CD8-positive, alpha-beta memory T cell (primary cell): ENCODE measurements around the gene PIK3R5. TPM values are rescaled to one million over a fixed set of nuclear protein-coding genes. Genes with fewer than 3 reads are reported as not detected.
A peak's percentile ranks its signal among the peaks of the same experiment; 100 is the strongest.

Source experiments
- CTCF ChIA-PET: fragments of 350-600 bp; sonication (Branson Sonifier 250); formaldehyde crosslinking; loops from one replicate; lab custom pipeline; 2021; ENCODE audit warnings: antibody characterized with exemption; lab: Charles Lee
- POLR2A ChIA-PET: fragments of 350-600 bp; sonication (Branson Sonifier 250); formaldehyde crosslinking; loops from one replicate; lab custom pipeline; 2021; ENCODE audit warnings: antibody characterized with exemption; lab: Charles Lee
- DNase-seq, 5 donors: peaks; one replicate each; pipeline versions ENCODE4 v3.0.0 to v3.0.0-alpha.2; 2020 to 2022; ENCODE audit warnings: mixed read lengths in 1 of 5
- H3K27ac ChIP-seq: one replicate; pipeline ENCODE4 v1.7.0; 2013; ENCODE audit warnings: low read depth, mild to moderate bottlenecking, low read length, moderate library complexity
- H3K27me3 ChIP-seq: 2 replicates; pipeline ENCODE4 v1.7.0; 2013; ENCODE audit warnings: low read length, mild to moderate bottlenecking; ENCODE audit not compliant: insufficient read depth, poor library complexity, severe bottlenecking
- H3K36me3 ChIP-seq: 2 replicates; pipeline ENCODE4 v1.7.0; 2013; ENCODE audit warnings: mild to moderate bottlenecking, low read length, moderate library complexity; ENCODE audit not compliant: insufficient read depth
- H3K4me1 ChIP-seq: 2 replicates; pipeline ENCODE4 v1.7.0; 2013; ENCODE audit warnings: mild to moderate bottlenecking, low read length, moderate library complexity; ENCODE audit not compliant: insufficient read depth
- H3K4me3 ChIP-seq: 2 replicates; pipeline ENCODE4 v1.7.0; 2013; ENCODE audit warnings: mild to moderate bottlenecking, low read length
- H3K9me3 ChIP-seq: 2 replicates; pipeline ENCODE4 v1.7.0; 2013; ENCODE audit warnings: mild to moderate bottlenecking, low read length
- H3K27ac Mint-ChIP-seq, 8 donors: one replicate each; pipeline ENCODE4 v1.8.0; 2020 to 2021; ENCODE audit warnings: mixed read lengths in 8 of 8, mild to moderate bottlenecking in 6 of 8, inconsistent platforms in 3 of 8, moderate library complexity in 3 of 8
- H3K27me3 Mint-ChIP-seq, 2 donors: one replicate each; pipeline ENCODE4 v1.8.0; 2020 to 2021; ENCODE audit warnings: mixed read lengths in 2 of 2, mild to moderate bottlenecking in 1 of 2, moderate library complexity in 1 of 2
- H3K36me3 Mint-ChIP-seq, 3 donors: one replicate each; pipeline ENCODE4 v1.8.0; 2020 to 2021; ENCODE audit warnings: mixed read lengths in 3 of 3, inconsistent platforms in 1 of 3, mild to moderate bottlenecking in 1 of 3
- H3K4me1 Mint-ChIP-seq, 3 donors: one replicate each; pipeline ENCODE4 v1.8.0; 2020 to 2021; ENCODE audit warnings: mixed read lengths in 3 of 3, inconsistent platforms in 1 of 3, mild to moderate bottlenecking in 1 of 3
- H3K4me3 Mint-ChIP-seq, 7 donors: one replicate each; pipeline ENCODE4 v1.8.0; 2020 to 2021; ENCODE audit warnings: mixed read lengths in 7 of 7, mild to moderate bottlenecking in 6 of 7, moderate library complexity in 4 of 7, inconsistent platforms in 2 of 7
- H3K9me3 Mint-ChIP-seq, 5 donors: one replicate each; pipeline ENCODE4 v1.8.0; 2020 to 2022; ENCODE audit warnings: mixed read lengths in 5 of 5, mild to moderate bottlenecking in 3 of 5, moderate library complexity in 2 of 5, inconsistent platforms in 1 of 5
- polyA plus RNA-seq: library from polyadenylated mRNA; unstranded; fragments of 300-500 nt; fragmentation: Illumina TruSeq; gene quantifications from one replicate; pipeline ENCODE4 v1.2.3, GENCODE V29; 2021
- total RNA-seq, 2 experiments: library from RNA; stranded (reverse); gene quantifications; one replicate each; pipeline ENCODE4 v1.2.3, GENCODE V29; 2021

The PIK3R5 gene, protein sequence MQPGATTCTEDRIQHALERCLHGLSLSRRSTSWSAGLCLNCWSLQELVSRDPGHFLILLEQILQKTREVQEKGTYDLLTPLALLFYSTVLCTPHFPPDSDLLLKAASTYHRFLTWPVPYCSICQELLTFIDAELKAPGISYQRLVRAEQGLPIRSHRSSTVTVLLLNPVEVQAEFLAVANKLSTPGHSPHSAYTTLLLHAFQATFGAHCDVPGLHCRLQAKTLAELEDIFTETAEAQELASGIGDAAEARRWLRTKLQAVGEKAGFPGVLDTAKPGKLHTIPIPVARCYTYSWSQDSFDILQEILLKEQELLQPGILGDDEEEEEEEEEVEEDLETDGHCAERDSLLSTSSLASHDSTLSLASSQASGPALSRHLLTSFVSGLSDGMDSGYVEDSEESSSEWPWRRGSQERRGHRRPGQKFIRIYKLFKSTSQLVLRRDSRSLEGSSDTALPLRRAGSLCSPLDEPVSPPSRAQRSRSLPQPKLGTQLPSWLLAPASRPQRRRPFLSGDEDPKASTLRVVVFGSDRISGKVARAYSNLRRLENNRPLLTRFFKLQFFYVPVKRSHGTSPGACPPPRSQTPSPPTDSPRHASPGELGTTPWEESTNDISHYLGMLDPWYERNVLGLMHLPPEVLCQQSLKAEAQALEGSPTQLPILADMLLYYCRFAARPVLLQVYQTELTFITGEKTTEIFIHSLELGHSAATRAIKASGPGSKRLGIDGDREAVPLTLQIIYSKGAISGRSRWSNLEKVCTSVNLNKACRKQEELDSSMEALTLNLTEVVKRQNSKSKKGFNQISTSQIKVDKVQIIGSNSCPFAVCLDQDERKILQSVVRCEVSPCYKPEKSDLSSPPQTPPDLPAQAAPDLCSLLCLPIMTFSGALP
- total RNA-seq (10 to 100 TPM; 28.6 to 30.2 TPM), polyA plus RNA-seq (71.6 TPM)

GRCh38 chr17:8965394-8966168, at the start of gene PIK3R5:
Gene PIK3R5 (minus strand): TSS chr17:8965707. CDS start chr17:8911494, 54,213 bp downstream.
- H3K4me3 ChIP-seq = peak within 1 kb of the TSS; percentile 77
- no peaks in the 10 kb centered on the region for H3K9me3 ChIP-seq
- CTCF ChIA-PET = interaction anchor here (0.6 to 4.5 kb wide), 8 partner anchors 11 to 100 kb away, joined by 3 to 26 read pairs (median 7); no protein-coding TSS in a partner anchor
- H3K9me3 Mint-ChIP-seq = peaks cover 0 to 8% (median 5%) of the 10 kb centered on the region in 5 donors
- peak within 1 kb of the TSS; percentile 90 to 99 (median 96) for H3K27ac Mint-ChIP-seq
- peaks cover 44% of the 10 kb centered on the region for H3K4me1 ChIP-seq
- peaks cover 0 to 2% of the 10 kb centered on the region in 2 donors for H3K27me3 Mint-ChIP-seq
- no peaks in the 10 kb centered on the region for H3K36me3 ChIP-seq
- peak; percentile 78 to 86 (median 81) for DNase-seq
- peak within 1 kb of the TSS; percentile 98 to 100 (median 99) for H3K4me3 Mint-ChIP-seq
- H3K27me3 ChIP-seq = no peaks in the 10 kb centered on the region
- POLR2A ChIA-PET = interaction anchor here (0.6 to 3.7 kb wide), 8 partner anchors 11 to 530 kb away, joined by 3 to 44 read pairs (median 5); partner anchors contain the start of gene NDEL1
- H3K27ac ChIP-seq = peak within 1 kb of the TSS; percentile 72
- H3K4me1 Mint-ChIP-seq = peaks cover 39 to 50% (median 44%) of the 10 kb centered on the region in 3 donors
- peaks cover 6 to 27% (median 15%) of the 10 kb centered on the region in 3 donors for H3K36me3 Mint-ChIP-seq

- POLR2A ChIA-PET = no interaction called here
- DNase-seq = no peak
- Histone ChIP-seq H3K36me3 (no peaks in the 10 kb centered on the region), H3K27ac (no peak overlapping the region), H3K9me3 (no peaks in the 10 kb centered on the region), H3K27me3 (peaks cover 3% of the 10 kb centered on the region), H3K4me3 (no peak overlapping the region), H3K4me1 (no peaks in the 10 kb centered on the region)
- peaks cover 44 to 70% of the 10 kb centered on the region in 2 donors for H3K27me3 Mint-ChIP-seq
- H3K27ac Mint-ChIP-seq = no peak overlapping the region
- CTCF ChIA-PET = no interaction called here
- peaks cover 0 to 3% (median 0%) of the 10 kb centered on the region in 3 donors for H3K36me3 Mint-ChIP-seq
- no peaks in the 10 kb centered on the region for H3K4me1 Mint-ChIP-seq
- H3K4me3 Mint-ChIP-seq = no peak overlapping the region
- peaks cover 0 to 4% (median 3%) of the 10 kb centered on the region in 5 donors for H3K9me3 Mint-ChIP-seq
Observed at GRCh38 chr17:9011001-9011400, 45.5 kb upstream of the PIK3R5 start.

DNA sequence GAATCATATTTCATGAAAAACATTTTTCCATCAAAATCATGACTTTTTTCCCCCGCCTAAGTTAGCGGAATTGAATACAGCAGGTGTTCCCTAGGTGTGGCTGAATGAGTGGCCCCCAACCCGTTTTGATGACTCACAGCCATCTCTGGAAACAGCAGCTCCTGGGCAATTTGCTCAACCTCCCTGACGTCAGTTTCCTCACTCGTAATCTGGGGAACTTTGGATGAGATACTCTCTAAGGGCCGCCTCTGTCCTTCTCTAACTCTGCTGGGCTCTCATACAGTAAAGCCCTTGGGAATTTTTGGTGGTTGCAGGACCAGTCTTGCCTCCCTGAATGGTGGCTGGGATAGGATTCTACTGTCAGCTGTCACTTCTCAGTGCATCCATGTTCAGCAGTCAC, 44.2 kb upstream of the PIK3R5 start:
- DNase-seq = no peak
- Histone ChIP-seq H3K4me1 (no peaks in the 10 kb centered on the region), H3K4me3 (no peak overlapping the region), H3K27ac (no peak overlapping the region), H3K27me3 (peaks cover 13% of the 10 kb centered on the region), H3K9me3 (no peaks in the 10 kb centered on the region), H3K36me3 (no peaks in the 10 kb centered on the region)
- POLR2A ChIA-PET = no interaction called here
- H3K27me3 Mint-ChIP-seq = peaks cover 54 to 81% of the 10 kb centered on the region in 2 donors
- no peak overlapping the region for H3K4me3 Mint-ChIP-seq
- peaks cover 0 to 4% (median 0%) of the 10 kb centered on the region in 3 donors for H3K4me1 Mint-ChIP-seq
- peaks cover 0 to 11% (median 6%) of the 10 kb centered on the region in 5 donors for H3K9me3 Mint-ChIP-seq
- CTCF ChIA-PET = interaction anchor here (1.1 kb wide), 1 partner anchor 12 kb away, joined by 4 read pairs; no protein-coding TSS in a partner anchor
- peaks cover 0 to 9% (median 0%) of the 10 kb centered on the region in 3 donors for H3K36me3 Mint-ChIP-seq
- no peak overlapping the region for H3K27ac Mint-ChIP-seq

DNA sequence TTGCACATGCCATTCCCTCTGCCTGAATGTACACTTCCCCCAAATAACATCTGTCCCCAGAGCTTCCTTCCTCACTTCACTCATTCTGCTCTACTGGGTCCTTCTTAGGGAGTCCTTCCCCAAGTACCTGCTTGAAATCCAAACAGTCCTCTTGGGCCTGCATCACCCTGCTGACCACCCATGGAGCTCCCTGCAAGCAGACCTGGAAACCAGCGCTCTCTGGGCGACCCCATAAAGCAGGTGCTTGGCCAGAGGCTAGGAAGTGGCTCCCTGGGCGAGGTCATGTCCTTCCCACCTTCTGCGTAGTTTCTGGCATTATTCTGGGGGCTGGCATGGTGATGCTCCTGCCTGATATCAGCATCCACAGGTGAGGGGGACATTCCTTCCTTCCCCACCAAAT, 43.6 kb upstream of the PIK3R5 start:
- ChIA-PET POLR2A (no interaction called here), CTCF (no interaction called here)
- Mint-ChIP-seq H3K9me3 (peaks cover 0 to 11% (median 6%) of the 10 kb centered on the region in 5 donors), H3K27ac (no peak overlapping the region), H3K4me3 (no peak overlapping the region), H3K4me1 (peaks cover 0 to 9% (median 0%) of the 10 kb centered on the region in 3 donors), H3K36me3 (peaks cover 0 to 9% (median 0%) of the 10 kb centered on the region in 3 donors), H3K27me3 (peaks cover 57 to 78% of the 10 kb centered on the region in 2 donors)
- H3K9me3 ChIP-seq = no peaks in the 10 kb centered on the region
- H3K36me3 ChIP-seq = no peaks in the 10 kb centered on the region
- H3K27ac ChIP-seq = no peak overlapping the region
- peaks cover 18% of the 10 kb centered on the region for H3K27me3 ChIP-seq
- no peak overlapping the region for H3K4me3 ChIP-seq
- H3K4me1 ChIP-seq = peaks cover 3% of the 10 kb centered on the region
- DNase-seq = no peak

DNA sequence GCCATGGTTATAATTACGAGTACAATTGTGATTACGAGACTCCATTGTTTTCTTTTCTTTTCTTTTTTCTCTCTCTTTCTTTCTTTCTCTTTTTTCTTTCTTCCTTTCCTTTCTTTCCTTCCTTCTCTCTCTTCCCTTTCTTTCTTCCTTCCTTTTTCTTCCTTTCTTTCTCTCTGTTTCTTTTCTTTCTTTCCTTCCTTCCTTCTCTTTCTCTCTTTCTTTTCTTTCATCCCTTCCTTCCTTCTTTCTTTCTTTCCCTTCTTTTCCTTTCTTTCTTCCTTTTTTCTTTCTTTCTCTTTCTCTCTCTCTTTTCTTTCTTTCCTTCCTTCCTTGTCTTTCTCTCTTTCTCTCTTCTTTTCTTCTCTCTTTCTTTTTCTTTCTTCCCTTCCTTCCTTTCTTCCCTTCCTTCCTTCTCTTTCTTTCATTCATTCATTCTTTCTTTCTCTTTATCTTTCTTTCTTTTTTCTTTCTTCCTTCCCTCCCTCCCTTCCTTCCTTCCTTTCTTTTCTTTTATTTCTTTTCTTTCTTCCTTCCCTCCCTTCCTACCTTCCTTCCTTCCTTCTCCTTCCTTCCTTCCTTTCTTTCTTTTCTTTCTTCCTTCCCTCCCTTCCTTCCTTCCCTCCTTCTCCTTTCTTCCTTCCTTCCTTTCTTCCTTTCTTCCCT, 41.7 kb upstream of the PIK3R5 start:
- Mint-ChIP-seq H3K27ac (no peak overlapping the region), H3K4me3 (no peak overlapping the region), H3K36me3 (peaks cover 0 to 9% (median 0%) of the 10 kb centered on the region in 3 donors), H3K4me1 (peaks cover 4 to 22% (median 6%) of the 10 kb centered on the region in 3 donors), H3K27me3 (peaks cover 58 to 72% of the 10 kb centered on the region in 2 donors), H3K9me3 (peaks cover 0 to 11% (median 6%) of the 10 kb centered on the region in 5 donors)
- Histone ChIP-seq H3K4me3 (no peak overlapping the region), H3K27ac (no peak overlapping the region), H3K27me3 (peaks cover 24% of the 10 kb centered on the region), H3K4me1 (peaks cover 14% of the 10 kb centered on the region), H3K9me3 (no peaks in the 10 kb centered on the region), H3K36me3 (no peaks in the 10 kb centered on the region)
- CTCF ChIA-PET = no interaction called here
- POLR2A ChIA-PET = no interaction called here
- no peak for DNase-seq

DNA sequence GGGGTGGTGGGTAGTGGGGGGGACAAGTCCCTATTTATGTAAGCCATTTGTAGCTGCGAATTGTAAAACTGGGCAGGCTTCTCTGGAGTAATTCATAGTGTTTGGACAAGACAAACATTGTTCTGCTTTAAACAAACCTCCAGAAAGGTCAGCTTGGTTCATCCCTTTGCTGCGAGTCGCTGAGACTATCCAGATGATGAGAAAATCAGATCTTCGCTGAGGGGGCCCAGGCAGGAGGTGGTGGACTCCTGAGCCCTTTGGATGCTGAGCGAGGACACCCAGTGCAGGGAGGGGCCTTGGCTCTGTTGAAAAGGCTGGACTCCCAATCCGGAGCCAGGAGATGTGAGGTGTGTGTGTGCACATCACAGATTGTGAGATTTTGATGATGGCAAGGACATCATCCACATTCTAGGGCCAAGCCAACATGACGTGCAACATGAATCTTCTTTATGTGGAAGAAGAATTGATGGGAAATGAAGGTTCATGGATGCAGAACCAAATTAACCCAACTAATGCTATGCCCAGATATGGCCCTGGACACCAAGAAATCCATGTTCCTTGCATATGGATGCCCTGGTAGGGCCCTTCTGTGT, 40.8 kb upstream of the PIK3R5 start:
- peaks cover 14% of the 10 kb centered on the region for H3K4me1 ChIP-seq
- no peak overlapping the region for H3K27ac ChIP-seq
- CTCF ChIA-PET = no interaction called here
- POLR2A ChIA-PET = no interaction called here
- Mint-ChIP-seq H3K4me3 (peak overlapping the region in 1 of 7 donors; percentile 48), H3K27ac (no peak overlapping the region), H3K36me3 (peaks cover 0 to 9% (median 4%) of the 10 kb centered on the region in 3 donors), H3K4me1 (peaks cover 4 to 26% (median 10%) of the 10 kb centered on the region in 3 donors), H3K27me3 (peaks cover 63 to 78% of the 10 kb centered on the region in 2 donors), H3K9me3 (peaks cover 0 to 11% (median 6%) of the 10 kb centered on the region in 5 donors)
- no peak for DNase-seq
- no peak overlapping the region for H3K4me3 ChIP-seq
- H3K27me3 ChIP-seq = peaks cover 25% of the 10 kb centered on the region
- H3K9me3 ChIP-seq = no peaks in the 10 kb centered on the region
- H3K36me3 ChIP-seq = no peaks in the 10 kb centered on the region
